NCI-H345 (cell line): ENCODE measurements around the gene TMEM258.
A peak's percentile ranks its signal among the peaks of the same experiment; 100 is the strongest.

Experiments used
- DNase-seq: peaks from one replicate; lab custom pipeline; 2025; lab: John Stamatoyannopoulos, UW

Gene TMEM258

DNA sequence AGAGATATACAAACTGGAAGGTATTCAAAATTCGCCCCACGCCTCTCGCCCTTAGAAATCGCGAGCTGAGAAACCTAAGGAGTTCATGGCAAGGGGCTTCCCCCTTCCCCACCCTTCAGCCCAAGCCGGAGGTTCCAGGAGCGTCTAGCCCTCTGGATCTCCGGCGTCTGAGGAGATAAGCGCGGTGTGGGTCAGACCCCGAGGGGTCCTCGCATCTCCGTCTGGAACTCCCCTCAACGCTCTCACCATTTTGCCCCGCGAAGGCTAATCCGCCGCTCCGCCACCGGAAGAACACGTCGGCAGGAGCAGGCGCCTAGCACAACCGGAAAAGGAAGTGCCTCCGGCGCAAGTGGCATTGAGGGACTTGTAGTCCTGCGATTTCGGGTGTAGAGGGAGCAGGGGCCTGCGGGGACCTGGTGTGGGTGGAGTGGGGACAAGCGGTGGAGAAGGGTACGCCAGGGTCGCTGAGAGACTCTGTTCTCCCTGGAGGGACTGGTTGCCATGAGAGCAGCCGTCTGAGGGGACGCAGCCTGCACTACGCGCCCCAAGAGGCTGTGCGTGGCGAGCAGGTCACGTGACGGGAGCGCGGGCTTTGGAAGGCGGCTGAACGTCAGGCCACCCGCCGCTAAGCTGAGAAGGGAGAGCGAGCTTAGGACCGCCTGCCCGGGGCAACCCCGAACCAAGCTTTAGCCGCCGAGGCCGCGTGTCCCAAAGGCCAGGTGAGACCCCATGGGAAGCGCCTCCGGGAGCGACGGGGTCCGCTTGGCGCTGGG lies at the start of gene TMEM258, which contains the start of gene FEN1:
TMEM258 (minus strand) TSS at position 290 of the 773 bp plus-strand sequence; CDS start at position 249, 41 bp downstream.
FEN1 (plus strand) TSS at position 602 of the 773 bp plus-strand sequence. CDS start 2,451 bp downstream, outside the sequence.
- DNase-seq, result peak; percentile 93

DNA sequence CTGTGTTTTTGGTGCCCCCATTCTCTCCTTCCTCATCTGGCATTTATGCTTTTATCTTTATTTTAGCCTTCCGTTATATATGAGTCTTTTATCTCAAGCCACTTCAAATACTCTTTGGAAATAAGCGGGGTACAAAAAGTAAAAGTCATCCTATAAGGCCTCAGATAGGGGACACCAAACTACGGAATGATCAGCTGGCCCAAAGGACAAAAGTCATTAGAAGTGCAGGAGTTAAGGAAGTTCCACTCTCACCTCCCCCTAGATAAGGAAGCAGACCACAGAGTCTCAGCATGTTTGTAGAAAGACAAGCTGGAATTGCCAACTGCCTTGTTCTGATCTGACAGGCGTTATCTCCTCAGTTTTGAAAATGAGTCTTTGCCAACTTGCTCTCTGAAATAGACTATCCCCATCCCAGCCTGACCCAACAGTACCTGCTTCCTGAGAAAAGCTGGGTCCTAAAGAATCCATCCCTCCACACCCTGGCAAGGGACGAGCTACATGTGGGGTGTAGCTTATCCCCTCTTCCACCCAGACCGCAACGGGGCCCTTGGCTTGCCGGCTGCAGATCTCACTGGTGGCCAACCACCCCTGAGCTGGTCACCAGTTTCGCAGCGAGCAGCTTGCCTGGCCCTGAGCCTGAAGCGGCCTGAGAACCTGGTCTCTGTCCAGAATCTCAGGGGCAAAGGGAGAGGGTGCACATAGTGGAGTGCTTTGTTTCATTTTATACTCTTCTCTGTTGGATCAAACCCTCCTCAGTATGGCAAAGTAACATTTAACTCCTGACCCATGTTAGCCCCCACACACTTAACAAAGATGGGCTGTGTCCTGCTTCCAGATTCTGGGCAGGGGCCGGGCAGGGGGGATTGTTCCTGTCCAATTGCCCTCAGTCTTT lies 49.5 kb upstream of the TMEM258 start:
- DNase-seq, result no peak

DNA sequence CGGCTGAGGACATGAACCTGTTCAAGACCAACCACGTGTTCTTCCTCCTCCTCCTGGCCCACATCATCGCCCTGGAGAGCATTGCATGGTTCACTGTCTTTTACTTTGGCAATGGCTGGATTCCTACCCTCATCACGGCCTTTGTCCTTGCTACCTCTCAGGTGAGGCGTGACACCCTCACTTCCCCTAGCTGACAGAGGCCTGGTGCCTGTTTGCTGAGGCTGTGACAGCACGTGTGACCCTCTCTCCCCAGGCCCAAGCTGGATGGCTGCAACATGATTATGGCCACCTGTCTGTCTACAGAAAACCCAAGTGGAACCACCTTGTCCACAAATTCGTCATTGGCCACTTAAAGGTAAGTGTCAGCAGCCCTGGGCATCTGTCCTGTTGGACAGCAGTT lies 48.0 kb upstream of the TMEM258 start:
- DNase-seq, result no peak

DNA sequence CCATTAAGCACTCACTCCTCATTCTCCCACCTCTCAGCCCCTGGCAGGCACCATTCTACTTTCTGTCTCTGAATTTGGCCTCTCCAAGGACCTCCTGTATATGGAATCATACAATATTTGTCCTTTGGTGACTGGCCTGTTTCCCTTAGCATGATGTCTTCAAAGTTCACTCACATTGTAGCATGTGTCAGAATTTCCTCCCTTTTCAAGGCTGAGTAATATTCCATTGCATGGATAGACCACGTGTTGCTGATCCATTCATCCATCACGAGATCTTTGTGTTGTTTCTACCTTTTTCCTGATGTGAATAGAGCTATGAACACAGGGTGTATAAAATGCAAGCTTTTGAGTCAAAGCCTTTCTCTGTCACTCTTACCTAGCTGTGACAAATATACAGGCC lies 47.3 kb upstream of the TMEM258 start:
- no peak for DNase-seq

DNA sequence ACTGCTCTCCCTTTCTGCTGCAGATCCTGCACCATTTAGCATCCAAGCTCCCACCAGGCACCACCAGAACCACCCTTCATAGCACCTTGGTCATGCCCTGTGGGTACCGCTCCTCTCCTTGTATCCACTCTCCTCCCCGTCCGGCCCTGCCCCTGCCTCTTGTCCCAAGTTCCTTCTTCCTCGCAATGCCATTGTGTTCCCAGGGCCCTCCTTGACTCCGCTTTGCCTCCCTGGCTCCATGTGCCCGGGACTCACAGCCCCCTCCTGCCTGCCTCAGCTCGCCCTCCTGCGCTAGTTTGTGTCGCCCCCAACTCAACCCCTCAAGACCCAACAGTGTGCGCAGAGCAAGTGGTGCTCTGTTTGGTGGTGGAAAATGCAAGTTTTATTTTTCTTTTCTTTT lies 46.5 kb upstream of the TMEM258 start:
- DNase-seq, result no peak

DNA sequence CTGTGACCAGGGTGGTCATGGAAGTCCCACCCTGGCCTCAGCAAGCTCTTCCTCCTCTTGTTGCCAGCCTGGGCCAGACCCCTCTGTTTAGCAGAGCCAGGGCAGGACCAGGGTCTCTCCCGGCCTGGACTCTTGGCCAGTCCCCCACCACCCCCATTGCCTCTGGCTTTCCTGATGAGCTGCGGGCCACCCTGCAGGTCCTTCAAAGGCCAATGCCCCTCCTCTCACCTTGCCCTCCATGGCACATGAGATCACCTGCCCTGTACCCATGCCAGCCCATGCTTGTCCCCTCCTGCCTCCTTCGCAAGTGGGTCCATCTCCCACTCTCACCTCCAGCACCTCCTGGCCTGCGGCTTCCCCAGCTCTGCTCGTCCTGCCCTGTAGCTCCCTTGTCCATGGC lies 46.1 kb upstream of the TMEM258 start:
- DNase-seq, result no peak

DNA sequence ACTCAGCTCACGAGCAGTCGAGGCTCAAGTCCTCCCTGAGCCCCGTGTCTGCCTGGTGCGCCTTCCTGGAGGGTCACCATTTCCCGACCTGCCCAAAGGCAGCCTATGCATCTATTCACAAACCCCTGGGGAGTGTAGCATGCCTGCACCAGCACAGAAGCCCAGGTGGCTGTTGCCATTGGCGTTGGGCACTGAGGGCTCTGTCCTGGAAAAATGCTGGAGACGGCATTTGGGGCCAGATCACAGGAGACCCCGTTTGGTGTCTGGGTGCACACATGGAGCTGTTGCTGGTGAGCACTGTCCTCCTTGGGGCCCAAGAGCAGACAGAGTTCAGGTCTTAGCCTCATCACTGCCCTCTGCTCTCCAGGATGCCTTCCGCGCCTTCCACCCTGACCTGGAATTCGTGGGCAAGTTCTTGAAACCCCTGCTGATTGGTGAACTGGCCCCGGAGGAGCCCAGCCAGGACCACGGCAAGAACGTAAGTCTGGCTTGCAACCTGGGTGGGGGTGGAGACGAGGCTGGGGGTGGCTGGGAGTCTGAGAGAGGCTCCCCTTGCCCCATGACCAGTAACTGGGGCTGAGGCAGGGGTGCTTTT lies 45.1 kb upstream of the TMEM258 start:
- no peak for DNase-seq

DNA sequence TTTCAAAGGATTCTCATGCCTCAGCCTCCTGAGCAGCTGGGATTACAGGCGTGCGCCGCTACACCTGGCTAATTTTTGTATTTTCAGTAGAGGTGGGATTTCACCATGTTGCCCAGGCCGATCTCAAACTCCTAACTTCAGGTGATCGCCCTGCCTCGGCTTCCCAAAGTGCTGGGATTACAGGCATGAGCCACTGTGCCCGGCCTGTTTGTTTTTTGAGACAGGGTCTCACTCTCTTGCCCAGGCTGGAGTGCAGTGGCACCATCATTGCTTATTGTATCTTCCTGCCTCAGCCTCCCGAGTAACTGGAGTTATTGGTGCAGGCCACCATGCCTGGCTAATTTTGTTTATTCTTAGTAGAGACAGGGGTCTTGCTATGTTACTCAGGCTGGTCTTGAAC lies 43.8 kb upstream of the TMEM258 start:
- no peak for DNase-seq

DNA sequence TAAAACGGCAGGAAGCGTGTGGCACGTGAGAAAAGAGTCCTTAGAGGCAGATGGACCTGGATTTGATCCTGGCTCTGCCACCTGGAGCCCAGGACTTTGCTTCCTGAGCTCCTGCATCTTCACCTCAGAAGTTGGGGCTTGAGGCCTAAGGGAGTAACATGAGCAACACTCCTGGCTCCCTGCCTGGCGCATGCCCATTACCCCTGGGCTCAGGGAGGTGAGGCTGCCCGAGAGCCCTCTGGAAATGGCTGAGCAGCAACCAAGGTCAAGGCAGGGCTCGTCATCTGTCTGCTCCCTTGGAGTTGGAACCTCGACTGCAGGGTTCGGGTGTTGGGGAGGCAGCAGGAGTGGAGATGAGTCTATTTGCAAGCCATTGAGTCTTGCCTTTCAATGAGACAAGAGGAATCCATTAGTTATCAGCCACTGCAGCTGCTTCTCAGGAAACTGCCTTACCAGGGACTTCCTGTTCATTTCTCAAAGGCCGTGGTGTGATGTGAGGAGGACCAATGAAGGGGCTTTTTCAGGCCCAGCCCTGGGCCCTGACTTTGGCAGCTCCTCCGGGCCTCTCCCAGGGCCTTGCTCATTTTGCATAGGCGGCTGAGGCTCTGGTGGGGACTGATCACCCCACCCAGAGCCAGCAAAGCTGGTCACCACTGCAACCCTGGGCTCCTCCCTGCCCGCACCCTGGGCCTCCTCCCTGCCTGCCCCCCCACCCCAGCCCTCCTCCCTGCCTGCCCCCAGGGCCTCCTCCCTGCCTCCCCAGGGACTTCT lies 42.1 kb upstream of the TMEM258 start:
- DNase-seq, result peak; percentile 67

DNA sequence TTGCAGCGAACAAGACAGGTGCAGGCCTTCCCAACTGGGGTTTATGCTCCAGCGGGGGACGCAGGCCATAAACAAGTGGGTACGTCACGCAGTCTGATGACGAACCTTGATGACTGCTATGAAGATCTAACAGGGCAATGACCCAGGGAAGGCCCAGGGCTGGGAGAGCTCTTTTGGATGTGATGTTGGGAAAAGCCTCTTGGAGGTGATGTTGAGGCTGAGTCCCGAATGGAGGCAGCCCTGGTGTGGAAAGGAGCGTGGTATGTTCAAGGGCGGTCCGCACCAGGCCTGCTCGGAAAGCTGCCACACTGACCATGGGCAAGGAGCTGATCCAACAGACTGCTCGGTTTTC lies 41.5 kb upstream of the TMEM258 start:
- no peak for DNase-seq

DNA sequence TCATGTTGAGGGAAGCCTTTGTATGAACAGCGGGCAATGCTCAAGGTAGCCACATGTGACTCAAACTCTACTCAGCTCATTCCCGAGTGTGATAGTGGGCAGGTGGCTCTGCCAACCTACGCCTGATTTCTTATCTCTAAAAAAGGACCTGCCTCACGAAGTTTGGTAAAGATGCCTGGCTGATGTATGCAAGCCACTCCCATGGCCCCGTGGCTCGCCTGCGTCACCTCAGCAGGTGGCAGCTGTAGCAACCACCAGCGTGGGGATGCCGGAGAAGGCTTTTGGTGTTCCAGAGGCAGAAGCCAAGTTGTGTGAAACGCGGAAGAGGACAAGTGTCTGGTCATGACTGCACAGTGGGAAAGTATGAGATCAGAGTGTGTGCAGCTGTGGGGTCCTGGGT lies 41.1 kb upstream of the TMEM258 start:
- DNase-seq, result peak; percentile 79

DNA sequence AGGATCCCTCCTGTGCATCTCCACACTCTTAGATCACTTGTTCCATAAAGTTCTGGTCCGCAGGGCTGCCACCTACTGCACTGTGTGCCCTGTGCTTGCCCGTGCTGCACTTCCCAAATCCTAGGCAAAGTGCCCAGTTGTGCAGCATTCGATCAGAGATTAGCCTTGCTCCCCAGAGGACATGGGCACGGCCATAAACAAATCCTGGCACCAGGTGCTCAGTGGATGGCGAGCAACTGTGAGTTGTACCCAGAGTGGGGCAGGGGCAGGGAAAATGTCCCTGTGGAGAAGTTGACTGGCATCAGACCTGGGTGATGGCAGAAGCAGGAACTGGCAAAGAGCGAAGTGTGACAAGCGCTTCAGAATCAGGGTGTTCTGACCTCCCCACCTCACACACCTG lies 40.4 kb upstream of the TMEM258 start:
- peak; percentile 38 for DNase-seq

DNA sequence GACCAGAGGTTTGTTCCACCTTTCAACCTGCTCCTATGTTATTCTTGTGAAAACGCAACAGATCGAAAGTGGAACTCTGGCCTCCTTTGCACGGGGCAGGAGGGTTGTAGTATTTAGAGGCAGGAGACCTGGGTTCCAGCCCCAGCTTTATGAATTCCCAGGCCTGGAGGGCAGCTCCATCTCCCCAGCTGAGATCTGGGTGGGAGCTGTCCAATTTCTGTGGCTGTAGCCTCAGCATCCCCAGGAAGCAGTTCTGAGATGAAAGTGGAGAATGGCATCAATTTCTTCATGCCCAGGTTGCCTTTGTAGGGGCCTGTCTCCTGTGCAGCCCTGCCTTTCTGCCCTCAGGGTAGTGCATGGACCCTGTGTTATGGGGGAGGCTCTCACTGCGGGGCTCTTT lies 39.8 kb upstream of the TMEM258 start:
- no peak for DNase-seq

DNA sequence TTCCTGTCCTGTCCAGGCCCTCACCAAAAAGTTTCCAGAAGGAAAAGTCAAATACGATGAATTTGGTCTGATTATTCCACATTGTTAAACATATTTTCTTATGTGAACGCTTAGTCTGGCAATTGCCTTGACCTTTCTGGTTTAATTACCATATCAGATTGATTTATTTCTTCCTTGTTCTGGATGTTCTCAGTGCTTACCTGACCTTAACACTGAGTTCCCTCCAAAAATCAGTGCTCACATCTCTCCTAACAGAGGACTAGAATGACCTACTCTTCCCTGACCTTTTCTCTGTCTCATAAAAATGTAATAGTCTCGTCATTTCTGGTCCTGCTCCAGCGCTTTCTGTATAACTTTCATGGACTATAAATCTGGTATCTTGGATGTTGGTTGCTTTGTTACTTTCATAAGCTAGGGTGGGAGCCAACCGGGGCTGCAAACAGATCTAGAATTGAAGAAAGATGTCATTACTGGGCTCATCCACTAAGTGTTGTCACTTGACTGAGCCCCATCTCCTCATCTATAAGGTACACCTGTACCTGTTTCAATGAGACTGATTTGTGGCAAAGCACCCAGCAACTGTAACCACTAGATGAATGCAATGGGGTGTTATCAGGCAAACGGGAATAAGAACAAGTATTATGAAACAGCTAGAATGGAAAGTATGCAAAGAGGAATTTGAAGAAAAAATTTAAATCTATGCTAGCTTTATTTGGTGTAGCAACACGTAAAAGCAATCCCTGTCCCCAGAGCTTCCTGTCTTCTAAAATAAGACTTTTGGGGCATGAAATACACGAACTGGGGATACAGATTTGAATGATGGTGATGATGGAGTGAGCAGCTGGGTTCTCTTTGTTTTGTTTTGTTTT lies 38.1 kb upstream of the TMEM258 start:
- DNase-seq, result no peak

DNA sequence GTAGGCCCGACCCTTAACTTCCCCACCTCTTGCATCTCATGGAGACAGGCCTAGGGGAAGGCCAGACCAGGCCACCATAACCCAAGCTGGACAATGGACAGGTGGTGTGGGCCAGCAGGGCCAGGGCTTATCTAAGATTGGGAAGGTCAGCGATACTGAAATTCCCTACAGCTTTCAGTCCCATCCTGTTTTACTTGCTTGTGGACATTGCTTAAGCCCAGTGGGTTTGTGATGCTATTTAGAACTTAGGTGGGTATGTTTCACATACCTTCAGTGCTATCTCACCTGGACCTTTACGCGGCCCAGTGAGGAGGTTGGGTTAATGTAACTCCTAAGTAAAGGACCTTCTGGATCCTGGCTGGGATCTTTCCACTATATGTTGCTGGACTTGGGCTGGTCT lies 37.4 kb upstream of the TMEM258 start:
- no peak for DNase-seq

DNA sequence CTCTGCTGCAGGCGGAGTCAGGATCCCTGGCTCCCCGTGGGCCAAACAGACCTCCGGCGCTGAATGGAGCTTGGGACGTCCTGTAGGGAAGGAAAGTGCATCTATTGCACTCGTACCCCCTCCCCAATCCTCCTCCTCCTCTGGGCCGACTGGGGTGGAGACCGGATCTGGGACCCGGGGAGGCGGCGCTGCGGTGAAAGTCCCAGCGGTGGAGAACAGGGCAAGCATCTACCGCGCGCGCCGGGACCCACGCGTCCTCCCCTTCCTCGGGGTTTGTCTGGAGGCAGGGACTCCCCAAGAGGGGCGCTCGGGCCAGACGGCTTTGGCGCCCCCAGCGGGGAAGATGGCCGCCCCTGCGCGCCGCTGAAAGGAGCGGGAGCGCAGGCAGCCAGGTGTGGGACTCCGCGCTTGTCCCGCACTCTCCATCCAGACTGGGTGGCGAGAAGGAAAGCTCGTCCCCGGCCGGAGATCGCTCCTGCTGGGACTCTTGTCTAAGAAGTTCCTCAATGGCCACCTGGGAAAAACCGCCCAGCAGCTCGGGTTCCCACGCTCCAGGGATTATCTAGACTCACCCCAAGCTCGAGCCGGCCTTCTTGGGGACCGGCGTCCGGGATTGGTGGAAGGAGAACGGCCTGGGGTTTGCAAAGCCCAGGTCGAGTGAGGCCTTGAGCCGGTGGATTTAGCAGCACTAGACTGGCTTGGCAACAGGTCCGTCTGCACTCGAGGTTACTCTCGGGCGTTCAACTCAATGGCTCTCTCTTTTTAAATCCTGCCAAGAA lies 36.4 kb upstream of the TMEM258 start:
- DNase-seq, result peak; percentile 53

DNA sequence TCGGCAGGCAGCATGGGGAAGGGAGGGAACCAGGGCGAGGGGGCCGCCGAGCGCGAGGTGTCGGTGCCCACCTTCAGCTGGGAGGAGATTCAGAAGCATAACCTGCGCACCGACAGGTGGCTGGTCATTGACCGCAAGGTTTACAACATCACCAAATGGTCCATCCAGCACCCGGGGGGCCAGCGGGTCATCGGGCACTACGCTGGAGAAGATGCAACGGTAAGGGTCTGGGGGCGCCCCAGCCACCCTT lies 35.9 kb upstream of the TMEM258 start:
- no peak for DNase-seq

DNA sequence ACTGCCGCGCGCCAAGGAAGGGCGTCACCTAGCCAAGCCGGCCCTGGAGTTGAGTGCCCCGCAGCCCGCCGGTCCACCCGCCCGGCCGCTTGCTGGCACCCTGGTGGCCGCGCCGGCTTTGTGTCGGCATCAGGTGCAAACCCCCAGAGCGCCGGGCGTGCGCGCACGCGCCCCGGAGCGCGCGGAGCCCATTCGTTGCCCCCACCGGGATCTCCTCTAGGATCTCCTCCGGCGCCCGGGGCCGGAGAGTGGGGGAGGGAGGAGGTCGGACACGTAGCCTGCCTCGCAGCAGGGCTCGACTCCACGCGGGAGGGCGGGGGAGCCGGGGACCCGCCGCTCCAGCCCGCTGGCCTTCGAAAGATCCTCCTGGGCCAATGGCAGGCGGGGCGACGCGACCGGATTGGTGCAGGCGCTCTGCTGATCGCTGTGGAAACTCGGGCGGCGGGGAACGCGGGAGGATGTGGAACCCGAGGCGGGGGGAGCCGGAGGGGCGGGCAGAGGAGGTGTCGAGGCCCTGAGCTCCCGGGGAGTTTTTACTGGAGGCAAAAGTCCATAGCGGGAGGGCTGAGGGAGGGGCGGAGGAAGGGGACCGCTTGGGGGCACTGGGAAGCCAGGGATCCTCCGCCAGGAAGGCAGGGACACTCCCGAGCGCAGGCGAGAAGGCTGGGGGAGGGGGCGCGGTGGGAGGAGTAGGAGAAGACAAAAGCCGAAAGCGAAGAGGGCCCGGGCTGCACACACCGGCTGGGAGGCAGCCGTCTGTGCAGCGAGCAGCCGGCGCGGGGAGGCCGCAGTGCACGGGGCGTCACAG lies 35.4 kb upstream of the TMEM258 start, which contains the start of gene FADS2:
FADS2 (plus strand) TSS at position 730 of the 808 bp plus-strand sequence. CDS start 91 bp downstream, outside the sequence.
- peak; percentile 98 for DNase-seq

DNA sequence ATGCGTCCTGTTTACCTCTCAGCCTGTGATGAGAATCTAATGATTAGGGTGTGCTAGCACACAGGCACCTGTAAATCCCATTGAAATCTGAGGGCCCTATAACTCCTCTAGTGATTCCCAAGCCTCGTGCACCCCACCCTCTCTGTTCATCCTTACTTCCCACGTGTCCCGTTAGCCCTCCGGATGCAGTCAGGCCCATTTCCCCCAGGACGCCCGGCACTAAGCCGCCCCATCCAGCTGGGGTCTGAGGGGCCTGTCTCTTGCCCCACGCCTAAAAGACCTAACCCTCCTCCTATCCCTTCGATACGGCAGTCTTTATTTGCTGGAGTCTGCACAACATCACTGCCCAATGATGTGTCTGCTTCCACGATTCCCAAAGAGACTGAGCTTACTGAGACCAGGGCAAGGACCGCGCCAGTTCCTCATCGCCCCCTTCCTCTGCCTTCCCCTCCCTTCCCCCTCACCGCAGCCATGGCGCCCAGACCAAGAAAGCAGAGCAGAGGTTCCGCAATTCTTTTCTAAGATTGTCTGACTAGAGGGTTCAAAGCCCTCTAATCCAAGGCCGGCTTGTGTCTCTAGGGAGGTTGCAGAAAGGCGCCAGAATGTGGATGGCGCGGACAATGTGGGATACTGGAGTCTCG lies 34.7 kb upstream of the TMEM258 start:
- no peak for DNase-seq
